ENCODE measurements around the gene EVI2A.

DNA sequence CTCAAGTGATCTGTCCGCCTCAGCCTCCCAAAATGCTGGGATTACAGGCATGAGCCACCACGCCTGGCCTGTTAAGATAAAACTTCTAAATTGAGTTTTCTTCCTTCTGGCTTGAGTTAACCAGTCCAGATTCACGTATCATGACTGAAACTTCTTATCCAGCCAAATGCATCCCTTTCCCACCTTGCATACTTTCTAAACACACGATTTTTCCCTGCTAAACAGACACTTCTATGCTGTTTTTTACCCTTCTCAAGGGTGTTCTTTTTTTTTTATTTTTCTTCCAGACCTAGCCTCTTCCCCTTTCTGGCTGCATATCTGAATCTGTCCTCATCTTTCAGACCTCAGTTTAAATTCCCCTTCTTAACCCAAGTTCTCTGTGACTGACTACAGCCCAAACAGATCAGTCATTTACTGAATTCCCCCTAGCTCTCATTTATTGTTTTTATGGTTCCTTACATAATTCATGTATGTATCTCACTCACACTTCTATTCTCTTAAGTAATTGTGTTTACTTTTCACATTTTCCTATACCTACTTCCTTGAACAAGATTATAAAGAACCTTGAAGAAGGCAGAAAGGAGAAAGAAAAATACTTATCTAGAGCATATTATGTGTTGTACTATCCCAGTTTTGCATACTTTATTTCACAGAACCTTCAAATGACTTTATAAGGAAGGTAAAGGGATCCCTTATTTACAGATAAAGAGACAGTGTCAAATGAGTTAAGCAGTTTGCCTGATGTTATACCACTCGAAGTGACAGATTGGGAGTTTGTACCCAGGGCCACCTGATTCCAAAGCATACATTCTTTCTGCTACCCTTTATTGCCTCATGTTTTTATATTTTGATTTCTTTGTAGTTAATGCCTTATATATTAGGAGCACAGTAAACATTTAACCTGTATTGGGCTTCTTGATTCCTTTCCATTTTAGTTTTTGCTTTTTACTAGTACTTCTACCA, 12.8 kb downstream of the EVI2A start:
- TF ChIP-seq, protein P1, sequence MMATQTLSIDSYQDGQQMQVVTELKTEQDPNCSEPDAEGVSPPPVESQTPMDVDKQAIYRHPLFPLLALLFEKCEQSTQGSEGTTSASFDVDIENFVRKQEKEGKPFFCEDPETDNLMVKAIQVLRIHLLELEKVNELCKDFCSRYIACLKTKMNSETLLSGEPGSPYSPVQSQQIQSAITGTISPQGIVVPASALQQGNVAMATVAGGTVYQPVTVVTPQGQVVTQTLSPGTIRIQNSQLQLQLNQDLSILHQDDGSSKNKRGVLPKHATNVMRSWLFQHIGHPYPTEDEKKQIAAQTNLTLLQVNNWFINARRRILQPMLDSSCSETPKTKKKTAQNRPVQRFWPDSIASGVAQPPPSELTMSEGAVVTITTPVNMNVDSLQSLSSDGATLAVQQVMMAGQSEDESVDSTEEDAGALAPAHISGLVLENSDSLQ (IDR thresholded peaks at IDR 0.05), result no peak
- TF ChIP-seq FOXM1 (IDR thresholded peaks at IDR 0.05; ENCODE audit: low read depth) (no peak), FOXM1 (CRISPR knock-in tag; IDR thresholded peaks at IDR 0.05; ENCODE audit: low read depth) (no peak), MAFF (IDR thresholded peaks at IDR 0.05; ENCODE audit: low read length) (no peak), EGR1 (conservative IDR thresholded peaks at IDR 0.05) (no peak), POLR2A (conservative IDR thresholded peaks at IDR 0.05) (no peak)
